C4-2B (cell line): ENCODE measurements around the gene HDAC4.

ENCODE experiments used
- H3K27ac ChIP-seq: fragments of 450-650 bp; 2 replicates; pipeline ENCODE4 v1.5.1; 2017
- ZFX ChIP-seq: fragments of 450-650 bp; IDR thresholded peaks from 2 replicates; pipeline ENCODE4 v1.6.1; 2017
- TF ChIP-seq, protein P1 (sequence below): fragments of 450-650 bp; conservative IDR thresholded peaks from 2 replicates; pipeline ENCODE4 v1.5.1; 2017; ENCODE audit warnings: mild to moderate bottlenecking

Gene HDAC4

DNA sequence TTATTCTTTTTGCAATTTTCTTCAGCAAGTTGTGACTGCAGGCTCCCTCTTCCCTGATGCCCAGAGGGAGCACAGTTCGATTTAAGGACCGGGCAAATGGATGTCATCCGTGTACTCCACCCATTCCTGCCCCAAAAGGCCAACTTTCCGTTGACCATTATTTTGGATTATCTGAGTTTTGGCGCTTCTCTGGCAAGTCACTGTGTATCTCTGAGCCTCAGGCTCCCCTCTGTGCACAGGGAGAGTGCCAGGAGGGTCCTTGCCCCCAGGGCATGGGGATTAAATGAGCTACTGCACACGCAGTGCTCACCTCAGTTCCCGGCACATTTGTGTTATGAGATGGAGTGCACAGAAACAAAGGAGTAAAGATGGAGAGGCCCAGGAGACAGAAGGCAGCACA is 41.4 kb upstream of the HDAC4 start:
- H3K27ac ChIP-seq = no peak overlapping the region
- no peak for TF ChIP-seq ZFX
- TF ChIP-seq, protein P1, sequence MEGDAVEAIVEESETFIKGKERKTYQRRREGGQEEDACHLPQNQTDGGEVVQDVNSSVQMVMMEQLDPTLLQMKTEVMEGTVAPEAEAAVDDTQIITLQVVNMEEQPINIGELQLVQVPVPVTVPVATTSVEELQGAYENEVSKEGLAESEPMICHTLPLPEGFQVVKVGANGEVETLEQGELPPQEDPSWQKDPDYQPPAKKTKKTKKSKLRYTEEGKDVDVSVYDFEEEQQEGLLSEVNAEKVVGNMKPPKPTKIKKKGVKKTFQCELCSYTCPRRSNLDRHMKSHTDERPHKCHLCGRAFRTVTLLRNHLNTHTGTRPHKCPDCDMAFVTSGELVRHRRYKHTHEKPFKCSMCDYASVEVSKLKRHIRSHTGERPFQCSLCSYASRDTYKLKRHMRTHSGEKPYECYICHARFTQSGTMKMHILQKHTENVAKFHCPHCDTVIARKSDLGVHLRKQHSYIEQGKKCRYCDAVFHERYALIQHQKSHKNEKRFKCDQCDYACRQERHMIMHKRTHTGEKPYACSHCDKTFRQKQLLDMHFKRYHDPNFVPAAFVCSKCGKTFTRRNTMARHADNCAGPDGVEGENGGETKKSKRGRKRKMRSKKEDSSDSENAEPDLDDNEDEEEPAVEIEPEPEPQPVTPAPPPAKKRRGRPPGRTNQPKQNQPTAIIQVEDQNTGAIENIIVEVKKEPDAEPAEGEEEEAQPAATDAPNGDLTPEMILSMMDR = no peak

DNA sequence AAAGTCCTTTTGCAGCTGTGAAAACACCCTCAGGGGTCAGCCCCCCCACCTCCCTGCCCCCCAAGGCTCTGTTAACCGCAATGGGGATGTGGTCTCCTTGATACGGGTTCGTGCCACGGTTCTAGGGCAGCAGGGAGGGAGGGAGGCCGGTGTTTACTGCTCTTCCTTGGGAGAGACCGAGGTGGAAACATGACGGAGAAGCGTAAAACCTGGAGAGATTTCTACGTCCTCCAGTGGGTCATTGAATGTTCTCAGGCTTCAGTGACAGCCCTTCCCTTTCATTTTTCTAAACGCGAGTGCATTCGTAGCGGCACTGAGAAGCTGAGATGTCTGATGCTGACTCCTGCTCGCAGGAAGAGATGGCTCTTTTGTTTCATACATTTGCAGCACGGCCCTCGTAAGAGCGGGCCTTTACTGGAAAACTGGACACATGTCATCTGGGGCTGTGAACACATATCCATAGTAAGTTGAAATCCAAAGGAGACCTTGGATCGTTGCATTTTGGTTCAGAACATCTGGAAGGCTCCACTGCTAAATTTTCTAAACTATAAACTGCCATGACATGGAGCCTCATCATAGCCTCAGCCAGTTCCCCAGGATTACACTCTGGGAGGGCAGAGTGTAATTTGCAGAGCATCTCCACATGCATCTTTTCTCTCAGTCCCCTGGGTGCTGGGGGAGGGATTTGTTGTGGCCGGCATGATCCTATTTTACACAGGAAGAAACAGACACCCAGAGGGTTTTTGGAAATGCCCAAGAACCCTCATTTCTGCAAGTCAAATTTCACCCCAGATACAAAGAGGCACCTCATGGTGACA is 40.6 kb upstream of the HDAC4 start:
- no peak overlapping the region for H3K27ac ChIP-seq
- TF ChIP-seq ZFX = no peak
- TF ChIP-seq, protein P1 = no peak

DNA sequence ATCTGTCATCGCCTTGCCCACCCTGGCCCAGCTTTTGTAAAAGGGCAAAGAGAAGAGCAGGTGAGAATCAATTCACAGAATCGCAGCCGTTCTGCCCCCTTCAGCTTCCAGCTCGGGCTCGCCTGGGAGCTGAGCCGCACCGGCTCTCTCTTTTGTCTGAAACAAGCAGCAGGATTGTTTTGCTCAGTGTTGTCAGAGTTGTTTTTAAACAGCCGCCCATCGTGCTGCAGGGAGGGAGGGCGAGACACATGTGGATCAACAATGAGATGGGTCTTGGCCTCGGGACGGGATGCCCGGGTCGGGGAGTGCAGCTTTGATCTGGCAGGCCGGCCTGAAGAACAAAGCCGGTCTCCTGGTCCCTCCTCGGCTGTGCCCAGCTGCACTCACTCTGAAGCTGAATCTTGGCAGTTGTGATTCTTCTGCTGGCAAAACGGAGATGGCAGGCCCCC is 39.7 kb upstream of the HDAC4 start:
- H3K27ac ChIP-seq = no peak overlapping the region

DNA sequence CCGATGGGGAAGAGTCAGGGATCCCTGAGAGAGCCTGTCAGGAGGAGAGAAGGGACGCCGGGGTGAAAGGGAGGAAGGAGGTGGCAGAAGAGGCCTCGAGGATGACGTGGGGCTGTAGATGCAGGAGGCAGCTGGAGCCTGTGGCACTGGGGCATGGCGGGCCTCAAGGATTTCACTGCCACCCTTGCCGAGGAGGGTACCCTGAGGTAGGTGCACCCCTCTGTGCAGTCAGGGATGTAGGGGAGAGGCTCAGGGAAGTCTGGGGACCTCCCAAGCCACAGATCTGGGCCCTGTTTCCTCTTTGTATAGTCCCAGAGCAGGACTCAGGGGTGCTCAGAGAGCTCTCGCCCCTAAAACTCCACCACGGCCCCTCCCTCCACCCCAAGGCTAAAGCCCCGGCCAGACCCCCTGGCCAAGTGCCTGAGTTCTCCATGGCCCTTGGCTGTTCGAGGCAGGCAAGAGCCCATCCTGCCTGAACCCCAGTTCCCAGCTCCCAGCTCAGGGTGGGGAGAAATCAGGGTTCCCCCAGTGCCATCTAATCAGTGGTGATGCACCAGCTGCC is 39.0 kb upstream of the HDAC4 start:
- H3K27ac ChIP-seq = no peak overlapping the region
- TF ChIP-seq, protein P1 = no peak
- no peak for TF ChIP-seq ZFX

More for the DNA sequence above, 39.7 kb upstream of the HDAC4 start:
- TF ChIP-seq ZFX = no peak
- TF ChIP-seq, protein P1 = no peak

DNA sequence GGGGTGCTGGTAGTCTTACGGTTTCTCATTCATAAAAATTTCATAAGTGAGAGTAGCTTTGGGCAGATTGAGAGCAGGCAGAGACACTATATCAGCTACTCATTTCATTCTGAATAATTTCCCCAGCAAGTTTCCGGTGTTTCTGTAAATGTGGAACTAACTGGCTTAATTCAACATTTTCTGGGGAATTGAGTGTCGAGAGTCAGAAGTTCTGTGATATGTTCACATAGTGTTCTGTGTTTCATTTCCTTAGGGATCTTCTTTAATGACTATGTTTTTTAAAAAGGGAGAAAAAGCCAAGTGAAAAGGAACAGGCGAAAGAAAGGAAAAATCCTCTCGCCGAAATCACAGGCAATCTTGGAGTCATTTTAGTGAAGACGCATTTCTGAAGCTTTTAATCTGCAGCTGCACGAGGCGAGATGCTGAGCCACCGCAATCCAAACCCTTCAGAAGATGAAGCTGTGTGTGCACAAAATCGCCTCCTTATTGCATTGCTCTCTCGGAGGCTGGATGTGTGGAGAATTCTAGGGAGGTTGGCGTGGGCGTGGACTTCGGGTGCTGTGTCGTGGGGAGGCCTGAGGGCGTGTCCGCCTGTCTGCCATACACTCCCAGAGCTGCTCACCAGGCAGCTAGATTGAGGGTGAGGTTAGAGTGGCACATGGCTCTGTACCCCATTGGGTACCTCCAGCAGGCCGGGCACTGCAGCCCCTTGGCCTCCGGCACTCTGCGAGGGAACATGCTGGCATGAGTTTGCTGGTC is 38.4 kb upstream of the HDAC4 start:
- no peak overlapping the region for H3K27ac ChIP-seq
- no peak for TF ChIP-seq ZFX
- TF ChIP-seq, protein P1 = no peak

DNA sequence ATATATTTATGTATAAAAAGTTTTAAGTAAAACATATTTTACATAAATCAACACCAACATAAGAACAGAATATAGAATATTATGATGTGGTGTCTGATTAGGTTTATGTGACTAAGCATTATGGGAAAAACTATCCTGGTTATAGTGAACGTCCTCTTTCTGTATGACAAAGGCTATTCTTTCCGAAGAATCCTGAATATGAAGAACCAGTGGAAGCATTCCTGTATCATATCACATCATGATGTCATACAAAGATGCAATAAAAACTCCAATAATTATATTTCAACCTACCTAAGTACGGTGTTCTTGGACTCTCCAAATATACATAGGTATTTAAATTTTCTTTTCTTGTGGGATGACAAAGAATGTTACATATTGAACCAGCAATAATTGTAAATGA is 37.5 kb upstream of the HDAC4 start:
- TF ChIP-seq ZFX = no peak
- TF ChIP-seq, protein P1 = no peak

More for the DNA sequence above, 37.5 kb upstream of the HDAC4 start:
- H3K27ac ChIP-seq = no peak overlapping the region
